Left lung (tissue), 10 donors: Measurements from ENCODE around the gene KCND3. TPM values are rescaled to one million over a fixed set of nuclear protein-coding genes. Genes with fewer than 3 reads are reported as not detected.

Experiments
- ATAC-seq: fragments of 200-7000 bp; cut with Tn5 transposase; one replicate; pipeline ENCODE4 v1.9.1; 2020; ENCODE audit warnings: moderate library complexity
- DNase-seq, 4 donors: peaks; one replicate each; pipeline ENCODE4 v3.0.0-alpha.2; 2013 to 2020
- H3K27ac ChIP-seq, 2 donors: fragments of 200-600 bp; sonication (generic) in 1 of 2; one replicate each; pipeline versions ENCODE4 v1.5.0 to v1.8.0; 2020 to 2021
- H3K27me3 ChIP-seq, 2 donors: fragments of 200-600 bp; sonication (generic) in 1 of 2; one replicate each; pipeline versions ENCODE4 v1.5.0 to v1.8.0; 2020 to 2021
- H3K36me3 ChIP-seq, 2 donors: fragments of 200-600 bp; sonication (generic) in 1 of 2; one replicate each; pipeline versions ENCODE4 v1.5.0 to v1.8.0; 2020 to 2021
- H3K4me1 ChIP-seq, 2 donors: fragments of 200-600 bp; one replicate each; pipeline ENCODE4 v1.8.0; 2021
- H3K4me3 ChIP-seq, 2 donors: fragments of 200-600 bp; sonication (generic) in 1 of 2; one replicate each; pipeline versions ENCODE4 v1.5.0 to v1.8.0; 2020 to 2021; ENCODE audit warnings: mild to moderate bottlenecking in 1 of 2
- H3K9me3 ChIP-seq, 2 donors: fragments of 200-600 bp; sonication (generic) in 1 of 2; one replicate each; pipeline versions ENCODE4 v1.5.0 to v1.8.0; 2020 to 2021
- intact Hi-C, 2 donors: fragments of 100-400 bp; cut with DNase I; formaldehyde crosslinking; loops; one replicate each; pipeline versions ENCODE4 v1.11.2 to v1.14.2; 2022
- polyA plus RNA-seq, 6 donors: library from polyadenylated mRNA; unstranded; fragments of 120-200 nt; gene quantifications; one replicate each; pipeline ENCODE4 v1.2.1, GENCODE V29; 2013; ENCODE audit not compliant: insufficient read length in 6 of 6
- total RNA-seq, 2 donors: library from RNA; stranded (reverse); fragmentation: NEBNext Ultra II Directional; extraction: Animal tissue kit (Norgen Biotek cat#: 25700); gene quantifications; one replicate each; pipeline ENCODE4 v1.2.1, GENCODE V29; 2021
- TF ChIP-seq, protein P1 (sequence below), 2 donors: fragments of 200-600 bp; sonication (generic) in 1 of 2; IDR thresholded peaks; one replicate each; pipeline versions ENCODE4 v1.5.0 to v1.8.0; 2021; ENCODE audit warnings: antibody characterized with exemption in 2 of 2
- donor health status: DM: no; HTN: yes; CAD: no.
- donor health status: DM: no; HTN: no; CAD: no.

KCND3 gene
- total and polyA plus RNA-seq, 8 donors, result 0.32 to 10.2 (median 0.58) TPM

DNA sequence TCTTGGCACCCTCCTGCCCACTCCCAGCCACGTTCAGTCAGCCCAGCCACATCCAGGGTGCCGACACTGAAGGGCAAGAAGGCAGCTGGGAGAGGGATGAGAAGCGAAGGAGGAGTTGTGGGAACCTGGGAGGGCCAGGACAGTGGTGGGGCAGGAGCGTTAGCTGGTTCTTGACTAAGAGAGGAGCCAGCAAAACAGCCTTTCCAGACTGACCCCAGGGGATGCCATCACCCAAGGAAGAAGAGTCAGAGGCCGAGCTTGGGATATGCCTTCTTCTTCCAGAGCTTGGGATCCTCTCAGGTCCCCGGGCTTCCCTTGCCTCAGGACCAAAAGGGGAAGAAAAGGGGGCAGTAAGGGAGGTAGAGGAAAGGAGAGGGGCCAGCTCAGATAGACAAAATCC lies 257.5 kb downstream of the KCND3 start:
- Histone ChIP-seq H3K4me1 (peaks cover under 1 to 57% of the 10 kb centered on the region in 2 donors), H3K27me3 (no peaks in the 10 kb centered on the region), H3K27ac (no peak overlapping the region), H3K9me3 (no peaks in the 10 kb centered on the region), H3K4me3 (no peak overlapping the region), H3K36me3 (peaks cover 0 to 7% of the 10 kb centered on the region in 2 donors)
- TF ChIP-seq, protein P1, sequence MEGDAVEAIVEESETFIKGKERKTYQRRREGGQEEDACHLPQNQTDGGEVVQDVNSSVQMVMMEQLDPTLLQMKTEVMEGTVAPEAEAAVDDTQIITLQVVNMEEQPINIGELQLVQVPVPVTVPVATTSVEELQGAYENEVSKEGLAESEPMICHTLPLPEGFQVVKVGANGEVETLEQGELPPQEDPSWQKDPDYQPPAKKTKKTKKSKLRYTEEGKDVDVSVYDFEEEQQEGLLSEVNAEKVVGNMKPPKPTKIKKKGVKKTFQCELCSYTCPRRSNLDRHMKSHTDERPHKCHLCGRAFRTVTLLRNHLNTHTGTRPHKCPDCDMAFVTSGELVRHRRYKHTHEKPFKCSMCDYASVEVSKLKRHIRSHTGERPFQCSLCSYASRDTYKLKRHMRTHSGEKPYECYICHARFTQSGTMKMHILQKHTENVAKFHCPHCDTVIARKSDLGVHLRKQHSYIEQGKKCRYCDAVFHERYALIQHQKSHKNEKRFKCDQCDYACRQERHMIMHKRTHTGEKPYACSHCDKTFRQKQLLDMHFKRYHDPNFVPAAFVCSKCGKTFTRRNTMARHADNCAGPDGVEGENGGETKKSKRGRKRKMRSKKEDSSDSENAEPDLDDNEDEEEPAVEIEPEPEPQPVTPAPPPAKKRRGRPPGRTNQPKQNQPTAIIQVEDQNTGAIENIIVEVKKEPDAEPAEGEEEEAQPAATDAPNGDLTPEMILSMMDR (IDR thresholded peaks at IDR 0.05), result no peak
- ATAC-seq (no peak), DNase-seq (no peak)
- intact Hi-C loops, result no loop called here

DNA sequence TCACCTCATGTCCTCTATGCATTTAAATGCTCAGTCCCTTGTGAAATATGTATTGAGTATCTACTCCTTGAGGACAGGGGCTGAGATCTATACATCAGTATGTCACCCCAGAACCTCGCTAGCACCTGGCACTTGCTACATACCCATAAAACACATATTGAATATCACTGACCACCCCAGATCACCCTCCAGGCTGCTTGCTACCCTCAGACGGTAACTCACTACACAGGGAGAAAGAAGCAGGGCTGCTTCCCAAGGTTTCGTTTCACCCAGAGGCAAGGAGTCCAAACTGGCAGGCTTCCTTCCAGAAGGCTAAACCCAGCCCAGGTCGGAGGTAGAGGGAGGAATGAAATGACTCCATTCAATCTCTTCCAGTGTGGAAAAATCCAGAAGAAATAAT lies 258.8 kb downstream of the KCND3 start:
- TF ChIP-seq, protein P1 (IDR thresholded peaks at IDR 0.05), result no peak
- peaks cover 0 to 44% of the 10 kb centered on the region in 2 donors for H3K4me1 ChIP-seq
- ATAC-seq (no peak), DNase-seq (no peak)
- no peak overlapping the region for H3K27ac ChIP-seq
- no peaks in the 10 kb centered on the region for H3K27me3 ChIP-seq
- H3K9me3 ChIP-seq, result no peaks in the 10 kb centered on the region
- H3K4me3 ChIP-seq, result no peak overlapping the region
- intact Hi-C loops, result no loop called here
- H3K36me3 ChIP-seq, result peaks cover 0 to 13% of the 10 kb centered on the region in 2 donors

DNA sequence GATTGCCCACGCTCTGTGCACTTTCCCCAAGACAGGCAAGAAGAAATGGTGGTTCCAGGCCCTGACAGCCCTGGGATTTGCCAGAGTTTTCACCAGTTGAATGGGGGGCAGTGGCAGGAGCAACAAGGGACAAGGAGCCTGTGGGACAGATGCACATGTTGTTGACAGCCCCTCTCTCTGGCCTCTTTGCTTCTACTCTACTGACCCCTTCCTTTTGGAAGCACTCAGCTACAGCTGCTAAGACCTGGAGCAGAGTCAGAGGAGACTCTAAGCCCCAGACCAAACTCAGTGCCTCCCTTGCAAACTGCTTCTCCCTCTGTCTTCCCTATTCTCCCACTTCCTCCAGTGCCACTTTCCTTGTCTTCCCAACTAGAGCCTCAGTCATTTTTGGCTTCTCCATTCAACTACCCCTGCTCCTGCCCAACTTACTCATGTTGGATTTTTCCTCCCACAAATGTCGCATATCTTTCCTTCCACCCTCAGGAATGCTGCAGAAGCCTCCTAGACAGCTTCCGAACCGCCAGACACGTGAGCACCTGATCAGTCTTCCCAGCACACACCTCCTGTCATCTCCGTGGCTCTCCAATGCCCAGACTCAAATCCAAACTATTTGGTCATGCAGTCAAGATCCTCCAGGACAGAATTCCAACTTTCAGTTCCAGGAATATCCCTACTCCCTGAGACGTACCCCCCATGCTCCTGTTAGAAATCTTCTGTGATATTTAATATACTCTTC lies 259.4 kb downstream of the KCND3 start:
- ATAC-seq (no peak), DNase-seq (no peak)
- intact Hi-C loops, result no loop called here
- H3K36me3 ChIP-seq, result peaks cover 0 to 13% of the 10 kb centered on the region in 2 donors
- no peak overlapping the region for H3K27ac ChIP-seq
- H3K9me3 ChIP-seq, result no peaks in the 10 kb centered on the region
- H3K27me3 ChIP-seq, result no peaks in the 10 kb centered on the region
- H3K4me3 ChIP-seq, result no peak overlapping the region
- peaks cover 0 to 38% of the 10 kb centered on the region in 2 donors for H3K4me1 ChIP-seq
- TF ChIP-seq, protein P1 (IDR thresholded peaks at IDR 0.05), result no peak

DNA sequence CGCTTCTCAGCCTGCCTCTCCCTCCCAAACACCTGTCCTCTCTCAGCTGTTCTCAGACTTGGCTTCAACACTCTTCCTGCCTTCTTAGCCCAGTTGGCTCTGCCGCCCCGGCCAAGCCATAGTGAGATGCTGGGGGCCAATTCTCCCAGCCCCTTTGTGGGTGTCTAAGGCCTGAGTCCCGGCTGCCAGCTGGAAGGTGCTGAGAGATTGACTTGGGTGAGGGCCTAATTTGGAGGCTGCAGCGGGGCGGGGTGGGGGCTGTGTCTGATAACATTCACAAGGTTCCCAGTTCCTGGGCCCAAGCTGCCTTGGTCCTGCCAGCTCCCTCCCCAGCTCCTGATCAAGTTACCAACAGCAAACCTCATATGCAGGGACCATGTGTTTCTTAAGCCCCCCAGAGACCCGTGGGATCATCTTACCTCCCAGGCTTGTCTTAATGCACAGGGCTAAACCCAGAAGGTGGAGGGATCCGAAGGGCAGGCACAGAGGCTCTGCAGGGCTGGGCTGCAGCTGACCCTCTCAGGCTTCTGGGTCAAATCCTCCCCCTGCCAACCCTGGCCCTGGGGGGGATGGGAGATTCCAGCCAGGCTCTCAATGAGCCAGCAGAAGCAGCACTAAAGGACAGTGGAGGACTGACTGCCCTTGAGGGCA lies 260.1 kb downstream of the KCND3 start:
- Histone ChIP-seq H3K4me3 (no peak overlapping the region), H3K27ac (no peak overlapping the region), H3K36me3 (peaks cover 0 to 13% of the 10 kb centered on the region in 2 donors), H3K27me3 (no peaks in the 10 kb centered on the region), H3K4me1 (peaks cover 0 to 31% of the 10 kb centered on the region in 2 donors), H3K9me3 (no peaks in the 10 kb centered on the region)
- TF ChIP-seq, protein P1 (IDR thresholded peaks at IDR 0.05), result no peak
- ATAC-seq (no peak), DNase-seq (no peak)
- intact Hi-C loops, result no loop called here

DNA sequence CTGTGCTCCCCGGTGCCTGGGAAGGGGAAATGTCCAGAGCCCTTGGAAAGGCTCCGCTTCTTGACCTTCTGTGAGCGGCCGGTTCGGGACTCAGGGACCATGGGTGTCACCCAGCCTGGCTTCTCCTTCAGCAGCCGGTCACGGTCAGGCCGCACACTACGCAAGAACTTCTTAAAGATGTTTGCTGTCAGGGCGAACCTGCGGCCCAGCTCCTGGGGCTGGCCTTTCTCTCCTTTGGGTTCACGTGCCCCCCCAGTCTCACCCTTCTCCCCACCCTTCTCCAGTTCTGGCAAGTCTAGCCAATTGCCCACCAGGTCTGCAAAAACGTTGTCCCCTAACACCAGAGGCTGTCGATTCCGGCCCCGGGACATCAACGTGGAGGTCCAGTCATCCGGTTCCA lies 262.4 kb downstream of the KCND3 start:
- intact Hi-C loops, result no loop called here
- Histone ChIP-seq H3K27ac (no peak overlapping the region), H3K9me3 (no peaks in the 10 kb centered on the region), H3K4me1 (peaks cover 0 to 25% of the 10 kb centered on the region in 2 donors), H3K4me3 (no peak overlapping the region), H3K27me3 (no peaks in the 10 kb centered on the region), H3K36me3 (peaks cover 0 to 13% of the 10 kb centered on the region in 2 donors)
- DNase-seq, result no peak
- no peak for ATAC-seq
- TF ChIP-seq, protein P1 (IDR thresholded peaks at IDR 0.05), result no peak
